GM12874 (cell line): ENCODE results near the gene ZNF441.

Source experiments
- TF ChIP-seq, protein P1 (sequence below): IDR thresholded peaks from 2 replicates; pipeline ENCODE4 v1.5.1; 2011; ENCODE audit warnings: low read depth, mild to moderate bottlenecking, control low read depth, low read length, moderate library complexity; ENCODE audit not compliant: insufficient read depth

ZNF441 gene

DNA sequence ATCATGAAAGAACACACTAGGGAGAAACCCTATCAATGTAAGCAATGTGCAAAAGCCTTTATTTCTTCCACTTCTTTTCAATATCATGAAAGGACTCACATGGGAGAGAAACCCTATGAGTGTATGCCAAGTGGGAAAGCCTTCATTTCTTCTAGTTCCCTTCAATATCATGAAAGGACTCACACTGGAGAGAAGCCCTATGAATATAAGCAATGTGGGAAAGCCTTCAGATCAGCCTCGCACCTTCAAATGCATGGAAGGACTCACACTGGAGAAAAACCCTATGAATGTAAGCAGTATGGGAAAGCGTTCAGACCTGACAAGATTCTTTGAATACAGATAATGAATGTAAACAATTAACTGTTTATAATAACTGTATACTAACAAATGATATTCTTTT is 66.7 kb downstream of the ZNF441 start:
- TF ChIP-seq, protein P1, sequence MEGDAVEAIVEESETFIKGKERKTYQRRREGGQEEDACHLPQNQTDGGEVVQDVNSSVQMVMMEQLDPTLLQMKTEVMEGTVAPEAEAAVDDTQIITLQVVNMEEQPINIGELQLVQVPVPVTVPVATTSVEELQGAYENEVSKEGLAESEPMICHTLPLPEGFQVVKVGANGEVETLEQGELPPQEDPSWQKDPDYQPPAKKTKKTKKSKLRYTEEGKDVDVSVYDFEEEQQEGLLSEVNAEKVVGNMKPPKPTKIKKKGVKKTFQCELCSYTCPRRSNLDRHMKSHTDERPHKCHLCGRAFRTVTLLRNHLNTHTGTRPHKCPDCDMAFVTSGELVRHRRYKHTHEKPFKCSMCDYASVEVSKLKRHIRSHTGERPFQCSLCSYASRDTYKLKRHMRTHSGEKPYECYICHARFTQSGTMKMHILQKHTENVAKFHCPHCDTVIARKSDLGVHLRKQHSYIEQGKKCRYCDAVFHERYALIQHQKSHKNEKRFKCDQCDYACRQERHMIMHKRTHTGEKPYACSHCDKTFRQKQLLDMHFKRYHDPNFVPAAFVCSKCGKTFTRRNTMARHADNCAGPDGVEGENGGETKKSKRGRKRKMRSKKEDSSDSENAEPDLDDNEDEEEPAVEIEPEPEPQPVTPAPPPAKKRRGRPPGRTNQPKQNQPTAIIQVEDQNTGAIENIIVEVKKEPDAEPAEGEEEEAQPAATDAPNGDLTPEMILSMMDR, result no peak
